DMS53 (cell line): ENCODE measurements around the gene APOC1.
"Not testable (repeated sequence)": the region's sequence is repeated elsewhere in the genome, so short reads cannot be mapped to it uniquely, and the experiment has no call there.

Source experiments
- DNase-seq: peaks from one replicate; lab custom pipeline; 2025; lab: John Stamatoyannopoulos, UW

Gene APOC1

DNA sequence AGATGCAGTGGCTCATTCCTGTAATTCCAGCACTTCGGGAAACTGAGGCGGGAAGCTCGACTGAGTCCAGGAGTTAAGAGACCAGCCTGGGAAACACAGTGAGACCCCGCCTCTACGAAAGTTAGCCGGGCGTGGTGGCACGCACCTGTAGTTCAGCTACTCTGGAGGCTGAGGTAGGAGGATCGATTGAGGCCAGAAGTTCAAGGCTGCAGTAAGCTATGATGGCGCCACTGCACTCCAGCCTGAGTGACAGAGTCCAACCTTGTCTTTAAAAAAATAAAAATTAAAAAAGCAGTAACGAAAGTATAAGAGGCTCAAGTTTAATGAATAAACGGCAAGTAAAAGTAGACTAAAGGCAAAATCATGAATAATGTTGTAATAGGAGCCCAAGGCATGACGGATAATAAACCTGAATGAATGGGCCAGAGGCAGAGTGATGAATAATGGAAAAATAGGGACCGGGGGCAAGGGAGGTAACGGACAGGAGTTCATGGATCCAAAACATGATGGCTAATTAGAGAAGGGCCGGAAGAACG is 24.5 kb upstream of the APOC1 start:
- DNase-seq: no peak

DNA sequence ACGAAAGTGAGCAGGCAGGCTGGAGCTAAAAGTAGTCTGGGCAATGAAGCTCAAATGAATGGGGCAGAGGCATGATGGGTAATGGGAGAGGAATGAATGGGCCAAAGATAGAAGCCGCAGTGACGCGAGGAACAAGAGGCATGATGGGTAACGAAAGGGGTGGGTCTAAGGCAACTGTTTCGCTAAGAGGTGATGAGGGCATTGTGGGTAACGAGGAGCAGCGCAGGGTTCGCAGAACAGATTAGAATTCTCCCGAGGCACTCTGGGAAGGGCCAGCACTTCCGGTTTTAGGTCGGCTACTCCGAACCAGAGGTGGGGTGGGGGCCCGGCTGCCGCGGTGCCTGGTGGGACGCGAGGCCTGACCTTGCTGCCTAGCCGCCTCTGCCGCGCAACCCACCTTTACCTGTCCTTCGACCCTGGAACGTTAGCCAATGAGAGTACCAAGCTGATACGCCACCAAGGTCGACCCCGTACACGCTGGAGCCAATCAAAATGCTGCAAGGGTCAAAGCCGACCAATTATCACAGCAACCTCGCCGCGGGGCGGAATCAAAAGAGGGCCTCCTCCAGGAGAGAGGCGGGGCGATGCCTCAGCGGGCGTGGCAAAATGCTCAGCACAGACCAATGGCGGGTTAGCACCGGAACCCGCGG is 23.9 kb upstream of the APOC1 start:
- DNase-seq: peak; percentile 100

GRCh38 chr19:44891016-44891882 is 23.2 kb upstream of the APOC1 start, which contains the start of gene TOMM40:
Gene TOMM40, plus strand, starts transcription at chr19:44891254. Its CDS starts 162 bp downstream, at chr19:44891416.
- peak; percentile 100 for DNase-seq

- no peak for DNase-seq
Observed at GRCh38 chr19:44892932-44893331, 21.5 kb upstream of the APOC1 start.

- no peak for DNase-seq
Observed at GRCh38 chr19:44893332-44894051, 20.9 kb upstream of the APOC1 start.

DNA sequence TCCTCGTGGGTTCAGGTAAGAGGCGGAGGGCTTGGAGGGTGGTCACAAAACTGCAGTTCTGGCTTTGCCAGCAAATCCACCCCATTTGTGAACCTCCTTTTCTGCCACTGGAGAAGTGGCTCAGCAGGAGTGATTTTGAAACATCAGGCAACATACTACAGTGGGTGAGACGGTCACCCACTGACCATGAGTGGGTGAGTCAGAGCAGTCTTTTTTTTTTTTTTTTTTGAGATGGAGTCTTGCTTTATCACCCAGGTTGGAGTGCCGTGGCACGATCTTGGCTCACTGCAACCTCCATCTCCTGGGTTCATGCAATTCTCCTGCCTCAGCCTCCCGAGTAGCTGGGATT is 20.4 kb upstream of the APOC1 start:
- no peak for DNase-seq

GRCh38 chr19:44894946-44895345 is 19.5 kb upstream of the APOC1 start:
- no peak for DNase-seq

DNA sequence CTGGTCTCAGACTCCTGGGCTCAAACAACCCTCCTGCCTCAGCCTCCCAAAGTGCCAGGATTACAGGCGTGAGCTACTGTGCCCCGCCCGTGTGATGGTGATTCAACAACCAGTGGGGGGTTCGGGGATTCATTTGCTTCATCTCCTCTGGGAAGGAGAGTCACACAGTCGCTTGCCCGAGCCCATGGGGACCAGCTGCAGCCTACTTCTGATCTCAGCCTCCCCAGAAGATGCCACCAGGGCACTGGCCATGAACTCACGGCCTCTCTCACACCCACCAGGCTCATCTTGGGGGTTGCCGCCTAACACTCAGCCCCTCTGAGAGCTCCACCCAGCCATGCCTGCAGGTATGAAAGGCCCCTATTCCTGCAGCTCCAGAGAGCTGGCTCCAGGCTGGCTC is 16.6 kb upstream of the APOC1 start:
- DNase-seq: no peak

GRCh38 chr19:44900328-44901244 is 13.8 kb upstream of the APOC1 start:
- DNase-seq: no peak

- DNase-seq: no peak
Observed at GRCh38 chr19:44903216-44903601, 11.2 kb upstream of the APOC1 start.

- peak; percentile 68 for DNase-seq
Observed at GRCh38 chr19:44903602-44904425, 10.6 kb upstream of the APOC1 start.

DNA sequence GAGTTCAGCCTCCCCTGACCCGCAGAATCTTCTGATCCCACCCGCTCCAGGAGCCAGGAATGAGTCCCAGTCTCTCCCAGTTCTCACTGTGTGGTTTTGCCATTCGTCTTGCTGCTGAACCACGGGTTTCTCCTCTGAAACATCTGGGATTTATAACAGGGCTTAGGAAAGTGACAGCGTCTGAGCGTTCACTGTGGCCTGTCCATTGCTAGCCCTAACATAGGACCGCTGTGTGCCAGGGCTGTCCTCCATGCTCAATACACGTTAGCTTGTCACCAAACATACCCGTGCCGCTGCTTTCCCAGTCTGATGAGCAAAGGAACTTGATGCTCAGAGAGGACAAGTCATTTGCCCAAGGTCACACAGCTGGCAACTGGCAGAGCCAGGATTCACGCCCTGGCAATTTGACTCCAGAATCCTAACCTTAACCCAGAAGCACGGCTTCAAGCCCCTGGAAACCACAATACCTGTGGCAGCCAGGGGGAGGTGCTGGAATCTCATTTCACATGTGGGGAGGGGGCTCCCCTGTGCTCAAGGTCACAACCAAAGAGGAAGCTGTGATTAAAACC is 9.9 kb upstream of the APOC1 start:
- peak; percentile 31 for DNase-seq

DNA sequence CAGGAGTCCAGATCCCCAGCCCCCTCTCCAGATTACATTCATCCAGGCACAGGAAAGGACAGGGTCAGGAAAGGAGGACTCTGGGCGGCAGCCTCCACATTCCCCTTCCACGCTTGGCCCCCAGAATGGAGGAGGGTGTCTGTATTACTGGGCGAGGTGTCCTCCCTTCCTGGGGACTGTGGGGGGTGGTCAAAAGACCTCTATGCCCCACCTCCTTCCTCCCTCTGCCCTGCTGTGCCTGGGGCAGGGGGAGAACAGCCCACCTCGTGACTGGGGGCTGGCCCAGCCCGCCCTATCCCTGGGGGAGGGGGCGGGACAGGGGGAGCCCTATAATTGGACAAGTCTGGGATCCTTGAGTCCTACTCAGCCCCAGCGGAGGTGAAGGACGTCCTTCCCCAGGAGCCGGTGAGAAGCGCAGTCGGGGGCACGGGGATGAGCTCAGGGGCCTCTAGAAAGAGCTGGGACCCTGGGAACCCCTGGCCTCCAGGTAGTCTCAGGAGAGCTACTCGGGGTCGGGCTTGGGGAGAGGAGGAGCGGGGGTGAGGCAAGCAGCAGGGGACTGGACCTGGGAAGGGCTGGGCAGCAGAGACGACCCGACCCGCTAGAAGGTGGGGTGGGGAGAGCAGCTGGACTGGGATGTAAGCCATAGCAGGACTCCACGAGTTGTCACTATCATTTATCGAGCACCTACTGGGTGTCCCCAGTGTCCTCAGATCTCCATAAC is 8.8 kb upstream of the APOC1 start, which contains the start of gene APOE:
APOE (plus strand) TSS at position 360 of the 724 bp plus-strand sequence. CDS start 829 bp downstream, outside the sequence.
- peak; percentile 32 for DNase-seq

DNA sequence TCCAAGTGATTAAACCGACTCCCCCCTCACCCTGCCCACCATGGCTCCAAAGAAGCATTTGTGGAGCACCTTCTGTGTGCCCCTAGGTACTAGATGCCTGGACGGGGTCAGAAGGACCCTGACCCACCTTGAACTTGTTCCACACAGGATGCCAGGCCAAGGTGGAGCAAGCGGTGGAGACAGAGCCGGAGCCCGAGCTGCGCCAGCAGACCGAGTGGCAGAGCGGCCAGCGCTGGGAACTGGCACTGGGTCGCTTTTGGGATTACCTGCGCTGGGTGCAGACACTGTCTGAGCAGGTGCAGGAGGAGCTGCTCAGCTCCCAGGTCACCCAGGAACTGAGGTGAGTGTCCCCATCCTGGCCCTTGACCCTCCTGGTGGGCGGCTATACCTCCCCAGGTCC is 6.8 kb upstream of the APOC1 start:
- no peak for DNase-seq

- no peak for DNase-seq
Observed at GRCh38 chr19:44908074-44908835, 6.2 kb upstream of the APOC1 start.

GRCh38 chr19:44908836-44909261 is 5.6 kb upstream of the APOC1 start:
- DNase-seq: no peak

- no peak for DNase-seq
Observed at GRCh38 chr19:44909775-44910174, 4.6 kb upstream of the APOC1 start.

- DNase-seq: not testable (repeated sequence)
Observed at GRCh38 chr19:44911896-44912295, 2.5 kb upstream of the APOC1 start.

DNA sequence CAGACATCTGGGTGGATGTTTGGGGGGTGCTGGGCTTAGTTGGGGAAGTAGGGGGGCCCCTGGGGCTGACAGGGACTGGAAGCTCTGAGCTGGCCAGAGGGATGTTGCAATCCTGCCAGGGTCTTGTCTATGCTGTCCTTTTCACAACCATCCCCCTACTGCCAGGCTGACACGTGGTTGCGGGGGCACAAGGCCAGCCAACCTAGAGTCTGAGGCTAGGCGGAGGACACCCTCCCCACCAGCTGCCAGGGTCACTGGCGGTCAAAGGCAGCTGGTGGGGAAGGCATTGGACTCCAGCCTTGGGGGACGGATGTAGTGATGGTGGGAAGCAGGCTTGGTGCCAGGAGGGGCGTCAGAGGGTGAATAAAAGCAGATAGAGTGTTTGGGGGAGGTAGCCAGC is 1.6 kb upstream of the APOC1 start:
- no peak for DNase-seq
